MV-4-11 (cell line): ENCODE measurements around the gene EGLN1.

Experiments
- DNase-seq: peaks from one replicate; lab custom pipeline; 2025; lab: John Stamatoyannopoulos, UW

EGLN1 gene

GRCh38 chr1:231420959-231421545, 1.0 kb downstream of the EGLN1 start:
- no peak for DNase-seq

GRCh38 chr1:231420299-231420958, 1.7 kb downstream of the EGLN1 start:
- peak; percentile 66 for DNase-seq

GRCh38 chr1:231419738-231420298, 2.3 kb downstream of the EGLN1 start:
- no peak for DNase-seq

- no peak for DNase-seq
These were observed 2.9 kb downstream of the EGLN1 start for GRCh38 chr1:231419147-231419546.

- no peak for DNase-seq
These were observed 3.4 kb downstream of the EGLN1 start for GRCh38 chr1:231418741-231419107.

GRCh38 chr1:231418101-231418740, 3.9 kb downstream of the EGLN1 start:
- no peak for DNase-seq

- DNase-seq = no peak
These were observed 4.6 kb downstream of the EGLN1 start for GRCh38 chr1:231417513-231417912.

GRCh38 chr1:231416901-231417300, 5.2 kb downstream of the EGLN1 start:
- DNase-seq = no peak

- no peak for DNase-seq
These were observed 7.0 kb downstream of the EGLN1 start for GRCh38 chr1:231415018-231415583.

- DNase-seq = no peak
These were observed 7.6 kb downstream of the EGLN1 start for GRCh38 chr1:231414260-231415016.

GRCh38 chr1:231413749-231414082, 8.4 kb downstream of the EGLN1 start:
- no peak for DNase-seq

- DNase-seq = no peak
These were observed 11.0 kb downstream of the EGLN1 start for GRCh38 chr1:231411036-231411531.

- no peak for DNase-seq
These were observed 12.0 kb downstream of the EGLN1 start for GRCh38 chr1:231410036-231410612.

- peak; percentile 24 for DNase-seq
These were observed 13.5 kb downstream of the EGLN1 start for GRCh38 chr1:231408528-231409094.

- DNase-seq = no peak
These were observed 14.3 kb downstream of the EGLN1 start for GRCh38 chr1:231407547-231408396.

GRCh38 chr1:231407049-231407448, 15.0 kb downstream of the EGLN1 start:
- DNase-seq = no peak

GRCh38 chr1:231404318-231404717, 17.8 kb downstream of the EGLN1 start:
- DNase-seq = no peak

- no peak for DNase-seq
These were observed 20.6 kb downstream of the EGLN1 start for GRCh38 chr1:231401478-231401877.

- no peak for DNase-seq
These were observed 24.0 kb downstream of the EGLN1 start for GRCh38 chr1:231397886-231398671.

- no peak for DNase-seq
These were observed 25.4 kb downstream of the EGLN1 start for GRCh38 chr1:231396643-231397042.
